ENCODE measurements around the gene FAIM2.
"Not testable (repeated sequence)": the region's sequence is repeated elsewhere in the genome, so short reads cannot be mapped to it uniquely, and the experiment has no call there.

Gene FAIM2

DNA sequence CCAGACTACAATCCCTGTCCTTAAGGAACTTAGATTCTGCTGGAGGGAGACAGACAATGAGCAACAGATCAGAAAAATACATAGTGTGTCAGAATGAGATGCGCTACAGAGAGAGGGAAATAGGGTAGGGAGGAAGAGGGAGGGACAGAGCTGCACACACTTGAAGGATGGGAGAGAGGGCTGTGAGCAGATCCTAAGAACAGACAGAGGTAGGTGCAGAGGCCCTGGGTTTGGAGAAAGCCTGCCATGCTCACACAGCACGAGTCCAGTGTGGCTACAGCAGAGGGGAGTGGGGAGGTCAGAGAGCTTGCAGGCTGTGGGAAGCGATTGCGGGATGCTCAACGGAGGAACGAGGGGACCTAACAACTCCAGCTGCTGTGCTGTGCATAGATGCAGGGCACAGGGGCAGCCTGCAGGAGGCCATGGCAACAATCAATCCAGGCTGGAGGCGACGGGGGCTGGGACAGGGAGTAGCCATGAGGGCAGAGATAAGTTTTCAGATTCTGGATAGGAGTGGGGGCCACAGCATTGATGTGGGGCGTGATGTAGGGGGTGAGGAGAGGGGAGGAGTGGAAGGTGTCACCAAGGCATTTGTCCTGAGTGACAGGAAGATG is 20.7 kb downstream of the FAIM2 start:
- TF ChIP-seq, protein P1, sequence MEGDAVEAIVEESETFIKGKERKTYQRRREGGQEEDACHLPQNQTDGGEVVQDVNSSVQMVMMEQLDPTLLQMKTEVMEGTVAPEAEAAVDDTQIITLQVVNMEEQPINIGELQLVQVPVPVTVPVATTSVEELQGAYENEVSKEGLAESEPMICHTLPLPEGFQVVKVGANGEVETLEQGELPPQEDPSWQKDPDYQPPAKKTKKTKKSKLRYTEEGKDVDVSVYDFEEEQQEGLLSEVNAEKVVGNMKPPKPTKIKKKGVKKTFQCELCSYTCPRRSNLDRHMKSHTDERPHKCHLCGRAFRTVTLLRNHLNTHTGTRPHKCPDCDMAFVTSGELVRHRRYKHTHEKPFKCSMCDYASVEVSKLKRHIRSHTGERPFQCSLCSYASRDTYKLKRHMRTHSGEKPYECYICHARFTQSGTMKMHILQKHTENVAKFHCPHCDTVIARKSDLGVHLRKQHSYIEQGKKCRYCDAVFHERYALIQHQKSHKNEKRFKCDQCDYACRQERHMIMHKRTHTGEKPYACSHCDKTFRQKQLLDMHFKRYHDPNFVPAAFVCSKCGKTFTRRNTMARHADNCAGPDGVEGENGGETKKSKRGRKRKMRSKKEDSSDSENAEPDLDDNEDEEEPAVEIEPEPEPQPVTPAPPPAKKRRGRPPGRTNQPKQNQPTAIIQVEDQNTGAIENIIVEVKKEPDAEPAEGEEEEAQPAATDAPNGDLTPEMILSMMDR (IDR thresholded peaks at IDR 0.05; ENCODE audit: insufficient read depth, missing control alignments), result no peak
- FAIRE-seq (no peak), DNase-seq (ENCODE audit: insufficient read length, low spot score) (no peak)

DNA sequence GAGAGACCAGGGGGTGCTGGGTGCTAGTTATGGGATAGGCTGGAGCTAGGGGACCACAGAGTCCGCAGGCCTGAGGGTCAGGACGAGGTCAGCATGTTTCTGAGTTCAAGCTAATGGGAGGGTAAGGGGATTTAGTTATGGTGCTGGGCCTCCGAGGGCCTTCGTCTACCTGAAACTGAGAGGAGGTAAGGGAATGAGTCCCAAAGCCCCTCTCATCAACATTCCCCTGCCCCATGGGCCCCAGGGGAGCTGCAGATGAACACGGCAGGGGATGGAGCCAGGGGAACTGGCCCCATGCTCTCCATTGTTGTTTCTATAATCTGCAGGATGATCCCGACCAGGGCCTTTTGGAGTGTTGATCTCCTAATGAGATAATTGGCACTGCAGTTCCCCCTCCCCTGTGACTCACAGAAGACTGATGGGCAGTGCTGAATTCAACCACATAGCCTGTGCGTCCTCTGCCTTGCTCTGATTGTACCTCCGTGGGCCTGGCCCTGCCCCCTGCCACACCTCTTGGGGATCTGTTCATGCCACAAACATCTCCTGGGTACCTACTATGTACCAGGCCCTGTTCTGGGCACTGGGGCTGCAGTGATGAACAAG is 21.4 kb downstream of the FAIM2 start:
- FAIRE-seq (no peak), DNase-seq (ENCODE audit: insufficient read length, low spot score) (peak; percentile 76)
- TF ChIP-seq, protein P1 (IDR thresholded peaks at IDR 0.05; ENCODE audit: insufficient read depth, missing control alignments), result no peak

DNA sequence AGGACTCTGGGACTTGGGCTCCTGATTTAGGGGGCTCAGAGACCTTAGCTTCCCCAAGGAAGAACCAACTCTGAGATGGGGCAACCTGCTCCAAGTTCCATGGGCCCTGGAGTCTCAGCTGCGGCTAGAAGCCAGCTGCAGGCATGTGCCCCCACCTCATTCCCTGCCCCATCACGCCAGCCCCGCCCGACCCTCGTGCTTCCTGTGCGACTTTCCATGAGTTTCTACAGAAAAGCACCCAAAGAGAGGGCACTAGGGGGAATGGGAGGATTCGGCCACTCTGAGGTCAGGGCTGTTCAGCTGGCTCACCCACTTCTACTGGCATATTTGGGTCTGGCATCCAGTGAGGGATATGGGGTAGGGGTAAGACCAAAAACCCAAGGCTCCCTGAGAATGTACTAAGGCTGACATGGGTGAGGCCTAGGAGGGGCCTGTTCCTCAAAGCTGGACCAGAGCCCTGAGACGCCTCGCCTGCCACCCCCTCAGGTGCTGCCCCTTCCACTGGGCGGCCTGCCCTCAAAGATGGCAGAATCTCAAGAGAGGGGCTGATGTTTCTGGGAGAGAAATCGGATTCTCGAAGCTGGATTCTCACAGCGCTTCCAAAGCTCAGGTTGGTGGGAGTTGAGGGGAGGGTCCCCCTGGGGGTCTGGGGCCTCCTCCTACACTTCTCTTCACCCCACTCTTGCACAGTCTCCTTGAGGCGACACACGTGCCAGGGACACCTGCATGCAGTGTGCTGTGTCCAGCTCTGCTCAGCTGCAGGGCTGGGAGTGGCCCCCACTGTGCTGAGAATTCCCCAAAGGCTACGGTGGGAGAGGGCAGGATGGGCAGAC is 22.1 kb downstream of the FAIM2 start:
- DNase-seq (ENCODE audit: insufficient read length, low spot score) (no peak), FAIRE-seq (no peak)
- TF ChIP-seq, protein P1 (IDR thresholded peaks at IDR 0.05; ENCODE audit: insufficient read depth, missing control alignments), result no peak

DNA sequence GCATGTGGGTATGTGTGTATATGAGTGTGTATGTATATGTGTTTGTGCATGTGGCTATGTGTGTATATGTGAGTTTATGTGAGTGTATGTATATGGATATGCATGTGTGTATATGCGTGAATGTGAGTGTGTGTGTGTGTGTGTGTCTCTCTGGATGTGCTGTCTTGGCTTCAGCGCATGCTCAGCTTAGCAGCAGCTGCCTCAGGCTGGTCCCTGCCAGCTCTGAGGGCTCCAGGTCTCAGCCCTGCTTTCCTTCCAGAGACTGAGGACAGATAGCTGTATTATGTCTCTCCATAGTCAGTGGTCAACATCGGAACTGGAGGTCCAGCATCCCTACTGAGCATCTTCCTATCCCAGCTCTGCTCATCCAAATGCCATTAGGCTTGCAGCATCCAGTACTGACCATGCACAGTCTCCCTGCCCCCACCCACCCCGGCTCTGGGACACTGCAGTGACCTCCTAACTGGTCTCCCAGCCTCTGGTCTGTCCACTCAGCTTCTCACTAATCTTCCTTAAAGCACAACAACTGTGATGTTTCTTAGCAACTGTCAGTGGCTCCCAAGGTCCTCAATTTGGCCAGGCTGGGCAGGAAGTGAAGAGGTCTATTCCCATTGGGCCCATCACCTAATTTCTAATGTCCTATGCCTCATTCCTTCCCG is 22.8 kb downstream of the FAIM2 start:
- TF ChIP-seq, protein P1 (IDR thresholded peaks at IDR 0.05; ENCODE audit: insufficient read depth, missing control alignments), result no peak
- FAIRE-seq, result no peak

DNA sequence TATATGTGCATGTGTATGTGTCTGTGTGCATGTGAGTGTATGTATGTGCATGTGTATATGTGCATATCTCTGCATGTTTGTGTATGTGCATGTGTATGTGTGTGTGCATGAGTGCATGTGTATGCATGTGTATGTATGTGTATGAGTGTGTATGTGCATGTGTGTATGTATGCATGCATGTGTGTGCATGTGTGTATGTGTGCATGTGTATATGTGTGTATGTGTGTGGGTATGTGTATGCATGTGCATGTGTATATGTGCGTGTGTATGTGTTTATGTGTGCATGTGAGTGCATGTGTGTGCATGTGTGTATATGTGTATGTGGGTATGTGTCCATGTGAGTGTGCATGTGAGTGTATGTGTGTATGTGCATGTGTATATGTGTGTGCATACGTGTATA is 24.6 kb downstream of the FAIM2 start:
- DNase-seq (ENCODE audit: insufficient read length, low spot score); FAIRE-seq: not testable (repeated sequence)

More for the DNA sequence above, 22.8 kb downstream of the FAIM2 start:
- DNase-seq (ENCODE audit: insufficient read length, low spot score), result no peak

DNA sequence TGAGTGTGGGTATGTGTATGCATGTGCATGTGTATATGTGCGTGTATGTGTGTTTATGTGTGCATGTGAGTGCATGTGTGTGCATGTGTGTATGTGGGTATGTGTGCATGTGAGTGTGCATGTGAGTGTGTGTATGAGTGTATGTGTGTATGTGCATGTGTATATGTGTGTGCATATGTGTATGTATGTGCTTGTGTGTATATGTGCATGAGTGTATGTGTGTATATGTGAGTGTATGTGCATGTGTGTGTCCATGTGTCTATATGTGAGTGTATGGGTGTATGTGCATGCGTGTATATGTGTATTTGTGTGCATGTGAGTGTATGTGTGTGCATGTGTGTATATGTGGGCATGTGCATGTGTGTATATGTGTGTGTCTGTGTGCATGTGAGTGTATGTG is 25.7 kb downstream of the FAIM2 start:
- TF ChIP-seq, protein P1 (IDR thresholded peaks at IDR 0.05; ENCODE audit: insufficient read depth, missing control alignments), result no peak
- FAIRE-seq (no peak), DNase-seq (ENCODE audit: insufficient read length, low spot score) (no peak)

DNA sequence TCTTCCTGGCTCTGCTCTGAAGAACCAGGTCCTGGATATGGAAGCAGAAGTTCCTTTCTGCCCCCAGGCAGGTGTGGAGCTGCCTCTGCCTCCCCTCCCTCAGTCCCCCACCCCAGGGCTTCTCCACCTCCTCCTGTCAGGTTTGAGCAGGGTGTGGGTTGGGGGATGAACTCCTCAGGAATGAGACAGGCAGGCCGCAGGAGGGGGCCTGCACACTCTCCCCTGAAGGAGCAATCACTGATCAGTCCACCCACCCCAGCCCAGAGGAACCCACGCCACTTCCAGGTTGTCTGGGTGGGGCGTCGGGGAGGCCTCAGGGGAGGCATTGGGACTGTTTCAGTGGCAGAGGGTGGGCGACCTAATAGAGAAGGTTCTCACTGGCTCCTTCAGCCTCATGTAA is 26.6 kb downstream of the FAIM2 start:
- FAIRE-seq, result no peak
- TF ChIP-seq, protein P1 (IDR thresholded peaks at IDR 0.05; ENCODE audit: insufficient read depth, missing control alignments), result no peak
- DNase-seq (ENCODE audit: insufficient read length, low spot score), result no peak
